Measurements from ENCODE around the gene DGKA.

DNA sequence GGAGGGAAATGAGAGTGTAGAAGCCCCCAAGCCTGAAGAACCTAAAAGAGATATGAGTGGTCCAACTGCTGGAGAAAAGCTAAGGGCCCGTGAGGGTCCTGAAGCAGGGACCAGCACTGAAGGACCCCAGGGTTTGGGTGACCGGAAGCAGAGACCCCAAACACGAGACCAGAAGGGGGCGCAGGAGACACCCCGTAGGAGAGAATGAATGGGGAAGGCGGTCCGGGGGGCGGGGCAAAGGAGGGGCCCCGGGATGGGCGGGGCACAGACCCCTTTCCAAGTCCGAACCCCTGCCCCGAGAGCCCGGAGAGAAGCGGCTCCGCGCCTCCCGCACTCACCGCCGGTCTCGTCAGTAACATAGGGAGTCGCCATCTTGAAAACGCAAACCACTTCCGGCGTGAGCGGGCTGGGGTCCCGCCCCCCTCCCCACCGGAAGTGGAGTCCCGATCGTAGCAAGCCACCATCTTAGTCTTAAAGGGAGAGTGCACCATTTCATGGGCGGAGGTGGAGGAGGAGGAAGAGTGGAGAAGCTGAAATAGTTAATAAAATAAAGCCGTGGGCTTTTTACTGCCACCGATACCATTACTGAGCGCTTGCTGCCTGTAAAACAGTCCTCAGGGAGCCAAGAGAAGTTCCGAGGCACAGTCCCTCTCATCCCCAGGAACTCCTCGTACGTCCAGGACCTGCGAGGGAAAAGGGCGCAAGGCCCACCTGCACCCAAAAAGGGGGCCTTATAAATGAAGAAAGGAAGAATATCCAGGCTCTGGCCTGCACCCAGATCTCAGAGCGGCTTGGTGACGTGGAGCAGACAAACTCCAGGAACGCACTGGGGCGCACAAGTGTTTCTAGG, 4.0 kb upstream of the DGKA start:
- peak; percentile 84 for TF ChIP-seq POLR2A (IDR thresholded peaks at IDR 0.05; ENCODE audit: low read depth, low read length)
- TF ChIP-seq, protein P1, sequence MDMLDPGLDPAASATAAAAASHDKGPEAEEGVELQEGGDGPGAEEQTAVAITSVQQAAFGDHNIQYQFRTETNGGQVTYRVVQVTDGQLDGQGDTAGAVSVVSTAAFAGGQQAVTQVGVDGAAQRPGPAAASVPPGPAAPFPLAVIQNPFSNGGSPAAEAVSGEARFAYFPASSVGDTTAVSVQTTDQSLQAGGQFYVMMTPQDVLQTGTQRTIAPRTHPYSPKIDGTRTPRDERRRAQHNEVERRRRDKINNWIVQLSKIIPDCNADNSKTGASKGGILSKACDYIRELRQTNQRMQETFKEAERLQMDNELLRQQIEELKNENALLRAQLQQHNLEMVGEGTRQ (IDR thresholded peaks at IDR 0.05; ENCODE audit: low read depth, low read length), result no peak
- no peak for TF ChIP-seq RCOR1 (IDR thresholded peaks at IDR 0.05; ENCODE audit: insufficient replicate concordance, low read length)
- TF ChIP-seq, protein P2, sequence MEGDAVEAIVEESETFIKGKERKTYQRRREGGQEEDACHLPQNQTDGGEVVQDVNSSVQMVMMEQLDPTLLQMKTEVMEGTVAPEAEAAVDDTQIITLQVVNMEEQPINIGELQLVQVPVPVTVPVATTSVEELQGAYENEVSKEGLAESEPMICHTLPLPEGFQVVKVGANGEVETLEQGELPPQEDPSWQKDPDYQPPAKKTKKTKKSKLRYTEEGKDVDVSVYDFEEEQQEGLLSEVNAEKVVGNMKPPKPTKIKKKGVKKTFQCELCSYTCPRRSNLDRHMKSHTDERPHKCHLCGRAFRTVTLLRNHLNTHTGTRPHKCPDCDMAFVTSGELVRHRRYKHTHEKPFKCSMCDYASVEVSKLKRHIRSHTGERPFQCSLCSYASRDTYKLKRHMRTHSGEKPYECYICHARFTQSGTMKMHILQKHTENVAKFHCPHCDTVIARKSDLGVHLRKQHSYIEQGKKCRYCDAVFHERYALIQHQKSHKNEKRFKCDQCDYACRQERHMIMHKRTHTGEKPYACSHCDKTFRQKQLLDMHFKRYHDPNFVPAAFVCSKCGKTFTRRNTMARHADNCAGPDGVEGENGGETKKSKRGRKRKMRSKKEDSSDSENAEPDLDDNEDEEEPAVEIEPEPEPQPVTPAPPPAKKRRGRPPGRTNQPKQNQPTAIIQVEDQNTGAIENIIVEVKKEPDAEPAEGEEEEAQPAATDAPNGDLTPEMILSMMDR (conservative IDR thresholded peaks at IDR 0.05; ENCODE audit: low read depth, low read length), result peak; percentile 64
- peak; percentile 41 for TF ChIP-seq SMC3 (IDR thresholded peaks at IDR 0.05; ENCODE audit: low read depth, low read length)
- no peak for TF ChIP-seq BHLHE40 (IDR thresholded peaks at IDR 0.05; ENCODE audit: low read depth, low read length)
- no peak for TF ChIP-seq CEBPB (IDR thresholded peaks at IDR 0.05; ENCODE audit: low read depth, low read length)
- TF ChIP-seq CHD1 (IDR thresholded peaks at IDR 0.05; ENCODE audit: low read depth, low read length), result no peak; the same call in 1 of the 2 replicates
- 0 out of 2 replicates have a peak, but pooled peaks have one; percentile 31 for TF ChIP-seq MXI1 (IDR thresholded peaks at IDR 0.05; ENCODE audit: borderline replicate concordance, low read depth, low read length)
- no peak for TF ChIP-seq MAFK (IDR thresholded peaks at IDR 0.05; ENCODE audit: low read depth, low read length)
- no peak; the same call in 1 of the 2 replicates for TF ChIP-seq RAD21 (IDR thresholded peaks at IDR 0.05; ENCODE audit: low read length)

All from IMR-90 (cell line).